SK-N-SH (cell line): ENCODE results near the gene CPED1. TPM values are rescaled to one million over a fixed set of nuclear protein-coding genes. Genes with fewer than 3 reads are reported as not detected.
"Not testable (repeated sequence)": the region's sequence is repeated elsewhere in the genome, so short reads cannot be mapped to it uniquely, and the experiment has no call there.

Experiments
- CTCF ChIA-PET: fragments of 300-600, 350-600 bp; formaldehyde crosslinking; extraction: SDS; loops from one replicate; lab custom pipeline; 2021; lab: Yijun Ruan, JAX
- POLR2A ChIA-PET: fragments of 350-600 bp; sonication (Branson Sonifier 250); formaldehyde crosslinking; extraction: SDS; loops from one replicate; lab custom pipeline; 2020; ENCODE audit warnings: antibody characterized with exemption, inconsistent platforms; lab: Yijun Ruan, JAX
- DNase-seq: peaks from one replicate; pipeline ENCODE4 v3.0.0; 2012
- H2AFZ ChIP-seq: fragments of 200-600 bp; sonication (generic); 2 replicates; pipeline ENCODE4 v1.8.1; 2016; ENCODE audit warnings: antibody characterized with exemption, mild to moderate bottlenecking, low read depth
- H3F3A ChIP-seq: fragments of 200-600 bp; sonication (generic); replicated peaks from 2 replicates; pipeline ENCODE3; 2016; ENCODE audit warnings: antibody characterized with exemption, mild to moderate bottlenecking; ENCODE audit not compliant: insufficient read depth
- H3K27ac ChIP-seq, 2 experiments: fragments of 200-500 bp in 1 of 2; fragments of 200-600 bp in 1 of 2; sonication (Bioruptor generic) in 1 of 2; sonication (generic), shearing (Covaris generic) in 1 of 2; 2 replicates each; pipeline versions ENCODE4 v1.5.1 to v1.6.1; 2014 to 2016; ENCODE audit warnings: low read depth in 2 of 2, inconsistent platforms in 1 of 2, low read length in 1 of 2, mild to moderate bottlenecking in 1 of 2, mixed read lengths in 1 of 2
- H3K27me3 ChIP-seq: fragments of 200-600 bp; sonication (generic), shearing (Covaris generic); 2 replicates; pipeline ENCODE4 v1.6.1; 2016; ENCODE audit warnings: mixed run types; ENCODE audit not compliant: insufficient read depth
- H3K36me3 ChIP-seq, 2 experiments: fragments of 200-500 bp in 1 of 2; fragments of 200-600 bp in 1 of 2; sonication (Bioruptor generic) in 1 of 2; sonication (generic) in 1 of 2; replicated peaks in 1 of 2; 2 replicates each; pipeline versions ENCODE3 to v1.5.1; 2014 to 2016; ENCODE audit warnings: low read length in 1 of 2, mild to moderate bottlenecking in 1 of 2; ENCODE audit not compliant: insufficient read depth in 2 of 2, control insufficient read depth in 1 of 2
- H3K4me1 ChIP-seq, 2 experiments: fragments of 200-500 bp in 1 of 2; fragments of 200-600 bp in 1 of 2; sonication (Bioruptor generic) in 1 of 2; sonication (generic), shearing (Covaris generic) in 1 of 2; 2 replicates each; pipeline versions ENCODE4 v1.5.1 to v1.6.1; 2014 to 2016; ENCODE audit warnings: low read depth in 1 of 2, low read length in 1 of 2, mixed run types in 1 of 2; ENCODE audit not compliant: insufficient read depth in 2 of 2, control insufficient read depth in 1 of 2
- H3K4me2 ChIP-seq: fragments of 200-600 bp; sonication (generic), shearing (Covaris generic); 2 replicates; pipeline ENCODE4 v1.6.1; 2017; ENCODE audit warnings: mixed run types
- H3K4me3 ChIP-seq, 2 experiments: fragments of 200-500 bp in 1 of 2; fragments of 200-600 bp in 1 of 2; sonication (Bioruptor generic) in 1 of 2; sonication (generic), shearing (Covaris generic) in 1 of 2; 2 replicates each; pipeline versions ENCODE4 v1.5.1 to v1.8.1; 2014 to 2016; ENCODE audit warnings: low read depth in 2 of 2, inconsistent platforms in 1 of 2, low read length in 1 of 2, mild to moderate bottlenecking in 1 of 2, mixed read lengths in 1 of 2, moderate library complexity in 1 of 2
- H3K79me2 ChIP-seq: fragments of 200-600 bp; sonication (generic); 2 replicates; pipeline ENCODE4 v1.8.1; 2017; ENCODE audit warnings: mild to moderate bottlenecking; ENCODE audit not compliant: insufficient read depth
- H3K9ac ChIP-seq: fragments of 200-600 bp; sonication (generic); 2 replicates; pipeline ENCODE4 v1.6.1; 2017; ENCODE audit warnings: mixed run types
- H3K9me2 ChIP-seq: fragments of 200-600 bp; sonication (generic); 2 replicates; pipeline ENCODE4 v1.6.1; 2017; ENCODE audit warnings: mixed run types
- H3K9me3 ChIP-seq: fragments of 200-600 bp; sonication (generic); 2 replicates; pipeline ENCODE4 v1.6.1; 2017; ENCODE audit warnings: mixed run types, mild to moderate bottlenecking, moderate library complexity
- H4K20me1 ChIP-seq: fragments of 200-600 bp; sonication (generic); 2 replicates; pipeline ENCODE4 v1.6.1; 2017; ENCODE audit warnings: mild to moderate bottlenecking, mixed run types; ENCODE audit not compliant: insufficient read depth
- CHD2 ChIP-seq: fragments of 150-350 bp; IDR thresholded peaks from 2 replicates; pipeline ENCODE4 v1.6.1; 2018; ENCODE audit warnings: low read length; ENCODE audit not compliant: partially characterized antibody
- ELF1 ChIP-seq: IDR thresholded peaks from 2 replicates; pipeline ENCODE4 v1.4.0; 2012
- EZH2phosphoT487 ChIP-seq: fragments of 200-600 bp; sonication (generic); IDR thresholded peaks from 2 replicates; pipeline ENCODE4 v1.6.1; 2017; ENCODE audit warnings: low read depth, mixed run types, mild to moderate bottlenecking, antibody characterized with exemption, moderate library complexity, borderline replicate concordance
- FOXJ3 ChIP-seq: sonication (generic); formaldehyde crosslinking; IDR thresholded peaks from 2 replicates; pipeline ENCODE4 v1.5.1; 2020; ENCODE audit warnings: mild to moderate bottlenecking, missing genetic modification reagents
- JUND ChIP-seq: IDR thresholded peaks from 2 replicates; pipeline ENCODE4 v1.4.0; 2012
- NRF1 ChIP-seq: IDR thresholded peaks from 2 replicates; pipeline ENCODE4 v1.6.1; 2012; ENCODE audit warnings: low read depth, mild to moderate bottlenecking, low read length
- POLR2AphosphoS5 ChIP-seq: IDR thresholded peaks from 2 replicates; pipeline ENCODE4 v1.6.1; 2012; ENCODE audit warnings: low read depth, low read length
- RCOR1 ChIP-seq: fragments of 150-350 bp; IDR thresholded peaks from 2 replicates; pipeline ENCODE4 v1.6.1; 2017; ENCODE audit warnings: antibody characterized with exemption, low read length
- SMC3 ChIP-seq: IDR thresholded peaks from 2 replicates; pipeline ENCODE4 v1.6.1; 2012; ENCODE audit warnings: low read depth, low read length, improper control_type of control experiment
- TEAD4 ChIP-seq: IDR thresholded peaks from 2 replicates; pipeline ENCODE4 v1.4.0; 2012; ENCODE audit warnings: mild to moderate bottlenecking, borderline replicate concordance; ENCODE audit not compliant: insufficient read depth
- USF1 ChIP-seq: IDR thresholded peaks from 2 replicates; pipeline ENCODE4 v1.4.0; 2012; ENCODE audit warnings: low read depth, borderline replicate concordance
- WGBS: methylation state at CpG from one replicate; pipeline ENCODE4 v1.1.6; 2017; ENCODE audit warnings: low lambda C conversion rate; 5-methylcytosine and 5-hydroxymethylcytosine counted together
- polyA plus RNA-seq, 3 experiments: library from polyadenylated mRNA; depleted of rRNA; stranded (reverse); fragments of >200 nt; gene quantifications; 2 replicates each; pipeline ENCODE4 v1.2.3, GENCODE V29; 2012
- TF ChIP-seq, protein P1 (sequence below): fragments of 150-350 bp; IDR thresholded peaks from 2 replicates; pipeline ENCODE4 v1.6.1; 2017; ENCODE audit warnings: antibody characterized with exemption, low read length, low read depth, borderline replicate concordance
- TF ChIP-seq, protein P2 (sequence below): fragments of 200-600 bp; sonication (generic); IDR thresholded peaks from 2 replicates; pipeline ENCODE4 v1.6.1; 2017; ENCODE audit warnings: antibody characterized with exemption, mild to moderate bottlenecking, moderate library complexity

The CPED1 gene
- polyA plus RNA-seq, 1 of the 3 experiments (the other 2 are of a cell fraction): 4.4 TPM

GRCh38 chr7:121057878-121058277 lies 69.4 kb downstream of the CPED1 start:
- H3K4me2 ChIP-seq: no peak overlapping the region
- no peaks in the 10 kb centered on the region for H3F3A ChIP-seq
- no peak overlapping the region for H3K4me3 ChIP-seq
- TF ChIP-seq NRF1: no peak
- no peak for TF ChIP-seq JUND
- TF ChIP-seq TEAD4: no peak
- no peak for TF ChIP-seq ELF1
- TF ChIP-seq POLR2AphosphoS5: no peak
- TF ChIP-seq EZH2phosphoT487: no peak
- TF ChIP-seq, protein P1, sequence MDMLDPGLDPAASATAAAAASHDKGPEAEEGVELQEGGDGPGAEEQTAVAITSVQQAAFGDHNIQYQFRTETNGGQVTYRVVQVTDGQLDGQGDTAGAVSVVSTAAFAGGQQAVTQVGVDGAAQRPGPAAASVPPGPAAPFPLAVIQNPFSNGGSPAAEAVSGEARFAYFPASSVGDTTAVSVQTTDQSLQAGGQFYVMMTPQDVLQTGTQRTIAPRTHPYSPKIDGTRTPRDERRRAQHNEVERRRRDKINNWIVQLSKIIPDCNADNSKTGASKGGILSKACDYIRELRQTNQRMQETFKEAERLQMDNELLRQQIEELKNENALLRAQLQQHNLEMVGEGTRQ: no peak
- TF ChIP-seq FOXJ3 (CRISPR knock-in tag): no peak
- TF ChIP-seq SMC3: no peak
- TF ChIP-seq USF1: no peak
- TF ChIP-seq, protein P2, sequence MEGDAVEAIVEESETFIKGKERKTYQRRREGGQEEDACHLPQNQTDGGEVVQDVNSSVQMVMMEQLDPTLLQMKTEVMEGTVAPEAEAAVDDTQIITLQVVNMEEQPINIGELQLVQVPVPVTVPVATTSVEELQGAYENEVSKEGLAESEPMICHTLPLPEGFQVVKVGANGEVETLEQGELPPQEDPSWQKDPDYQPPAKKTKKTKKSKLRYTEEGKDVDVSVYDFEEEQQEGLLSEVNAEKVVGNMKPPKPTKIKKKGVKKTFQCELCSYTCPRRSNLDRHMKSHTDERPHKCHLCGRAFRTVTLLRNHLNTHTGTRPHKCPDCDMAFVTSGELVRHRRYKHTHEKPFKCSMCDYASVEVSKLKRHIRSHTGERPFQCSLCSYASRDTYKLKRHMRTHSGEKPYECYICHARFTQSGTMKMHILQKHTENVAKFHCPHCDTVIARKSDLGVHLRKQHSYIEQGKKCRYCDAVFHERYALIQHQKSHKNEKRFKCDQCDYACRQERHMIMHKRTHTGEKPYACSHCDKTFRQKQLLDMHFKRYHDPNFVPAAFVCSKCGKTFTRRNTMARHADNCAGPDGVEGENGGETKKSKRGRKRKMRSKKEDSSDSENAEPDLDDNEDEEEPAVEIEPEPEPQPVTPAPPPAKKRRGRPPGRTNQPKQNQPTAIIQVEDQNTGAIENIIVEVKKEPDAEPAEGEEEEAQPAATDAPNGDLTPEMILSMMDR: no peak
- 88% methylated on average over 5 of the region's 5 CpGs for WGBS
- no peak overlapping the region for H2AFZ ChIP-seq
- no peak for DNase-seq
- no peaks in the 10 kb centered on the region for H3K9me3 ChIP-seq
- H3K27ac ChIP-seq: no peak overlapping the region
- no peaks in the 10 kb centered on the region for H3K4me1 ChIP-seq
- H4K20me1 ChIP-seq: no peaks in the 10 kb centered on the region
- ChIA-PET POLR2A (no interaction called here), CTCF (interaction anchor here (0.9 to 3.8 kb wide), 7 partner anchors 11 to 70 kb away, joined by 3 to 16 read pairs (median 6); partner anchors contain the start of gene CPED1)
- no peaks in the 10 kb centered on the region for H3K27me3 ChIP-seq
- H3K79me2 ChIP-seq: no peaks in the 10 kb centered on the region
- H3K9me2 ChIP-seq: no peaks in the 10 kb centered on the region
- H3K9ac ChIP-seq: no peak overlapping the region
- H3K36me3 ChIP-seq: no peaks in the 10 kb centered on the region

GRCh38 chr7:121058975-121059374 lies 70.5 kb downstream of the CPED1 start:
- H3K9ac ChIP-seq: no peak overlapping the region
- no peak overlapping the region for H3K4me3 ChIP-seq
- no peak for DNase-seq
- no peaks in the 10 kb centered on the region for H3F3A ChIP-seq
- H2AFZ ChIP-seq: no peak overlapping the region
- no peak overlapping the region for H3K27ac ChIP-seq
- H3K79me2 ChIP-seq: no peaks in the 10 kb centered on the region
- no peak overlapping the region for H3K4me2 ChIP-seq
- H3K36me3 ChIP-seq: no peaks in the 10 kb centered on the region
- CTCF ChIA-PET: interaction anchor here (0.7 to 3.8 kb wide), 9 partner anchors 10 to 253 kb away, joined by 3 to 16 read pairs (median 4); partner anchors contain the start of gene CPED1
- H3K27me3 ChIP-seq: no peaks in the 10 kb centered on the region
- no peaks in the 10 kb centered on the region; a peak in 1 of 4 replicates for H3K4me1 ChIP-seq
- 96% methylated on average over 2 of the region's 2 CpGs for WGBS
- H3K9me3 ChIP-seq: no peaks in the 10 kb centered on the region
- no peaks in the 10 kb centered on the region for H3K9me2 ChIP-seq
- POLR2A ChIA-PET: no interaction called here
- TF ChIP-seq CHD2 (no peak), RCOR1 (no peak)
- H4K20me1 ChIP-seq: no peaks in the 10 kb centered on the region

- H3F3A ChIP-seq, DNase-seq, H2AFZ ChIP-seq, H3K4me3 ChIP-seq, H3K27ac ChIP-seq, H4K20me1 ChIP-seq, H3K9me2 ChIP-seq, H3K4me2 ChIP-seq, H3K36me3 ChIP-seq, H3K9ac ChIP-seq, POLR2A ChIA-PET, H3K4me1 ChIP-seq, H3K9me3 ChIP-seq, H3K27me3 ChIP-seq, H3K79me2 ChIP-seq: not testable (repeated sequence)
- CTCF ChIA-PET: interaction anchor here (1.1 kb wide), 1 partner anchor 21 kb away, joined by 4 read pairs; no protein-coding TSS in a partner anchor
- 94% methylated on average over 21 of the region's 40 CpGs for WGBS
Observed at GRCh38 chr7:121059979-121060509, 71.5 kb downstream of the CPED1 start.
